ENCODE measurements around the gene FAM53C. TPM values are rescaled to one million over a fixed set of nuclear protein-coding genes. Genes with fewer than 3 reads are reported as not detected.

FAM53C gene
- total and polyA plus RNA-seq, 10 of the 15 experiments (the other 5 are each of a cell fraction or from before 2014, with no cell fraction given): 8.0 to 31.3 (median 24.0) TPM

DNA sequence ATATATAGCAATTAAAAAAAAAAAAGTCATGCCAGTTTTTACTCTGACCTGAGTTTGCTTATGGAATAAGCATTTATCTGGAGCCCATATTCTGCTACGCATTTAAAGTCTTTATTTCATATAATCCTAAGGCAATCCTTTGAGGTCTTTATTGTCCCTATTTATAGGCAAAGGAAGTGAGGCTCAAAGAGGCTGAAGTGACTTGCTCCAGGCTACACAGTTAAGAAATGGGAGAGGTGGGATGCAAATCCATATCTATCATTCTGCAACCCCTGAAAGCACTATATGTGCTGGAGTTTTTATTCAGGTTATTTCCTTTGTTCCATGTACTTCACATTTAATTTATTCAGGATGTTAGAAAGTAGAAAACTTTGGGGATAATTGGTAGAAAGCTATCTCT, 26.5 kb downstream of the FAM53C start:
- Histone ChIP-seq H3K4me1 (ENCODE audit: control insufficient read depth, insufficient read depth, low read length) (peaks cover 7% of the 10 kb centered on the region), H3K79me2 (ENCODE audit: control insufficient read depth, insufficient read depth, low read length) (peaks cover 73% of the 10 kb centered on the region), H3K4me2 (ENCODE audit: control insufficient read depth, insufficient read depth) (no peak overlapping the region), H3K9me3 (replicated peaks; ENCODE audit: control insufficient read depth, insufficient read depth, low read length) (no peaks in the 10 kb centered on the region), H3K27ac (ENCODE audit: control insufficient read depth, insufficient read depth) (no peak overlapping the region), H2AFZ (ENCODE audit: control insufficient read depth, low read depth, low read length) (no peak overlapping the region), H4K20me1 (ENCODE audit: control insufficient read depth, insufficient read depth) (no peaks in the 10 kb centered on the region), H3K4me3 (no peak overlapping the region), H3K36me3 (ENCODE audit: control insufficient read depth in 2 of 2, insufficient read depth in 2 of 2, low read length in 1 of 2) (0 out of 4 replicates have a peak, but pooled peaks cover 0 to 3% of the 10 kb centered on the region in 2 experiments), H3K9ac (ENCODE audit: control insufficient read depth, insufficient read depth, low read length) (no peak overlapping the region), H3K27me3 (replicated peaks in 1 of 2; ENCODE audit: control insufficient read depth in 2 of 2, insufficient read depth in 2 of 2, low read length in 1 of 2) (no peaks in the 10 kb centered on the region)
- RAD21 ChIA-PET (ENCODE audit: unreplicated experiment): no interaction called here
- POLR2A ChIA-PET: no interaction called here
- FAIRE-seq (no peak), ATAC-seq (no peak), DNase-seq (ENCODE audit: low read depth, low spot score) (no peak)
- intact Hi-C loops (cut with micrococcal nuclease; ENCODE audit: unreplicated experiment): no loop called here
- in situ Hi-C loops (cut with MboI): no loop called here
- CTCF ChIA-PET: no interaction called here
- SMC1A ChIA-PET (ENCODE audit: uncharacterized antibody, unreplicated experiment): no interaction called here
- TF ChIP-seq NR2C1 (IDR thresholded peaks at IDR 0.05): no peak
- no peak for TF ChIP-seq CUX1 (IDR thresholded peaks at IDR 0.05; ENCODE audit: insufficient replicate concordance, low read depth, low read length)
- no peak for TF ChIP-seq EZH2 (IDR thresholded peaks at IDR 0.05; ENCODE audit: borderline replicate concordance, control insufficient read depth, low read depth, low read length)
- no peak for TF ChIP-seq ZNF24 (IDR thresholded peaks at IDR 0.05)
- no peak for TF ChIP-seq YBX1 (IDR thresholded peaks at IDR 0.05)
- TF ChIP-seq ATF7 (IDR thresholded peaks at IDR 0.05; ENCODE audit: low read depth): no peak
- no peak for TF ChIP-seq SIN3A (IDR thresholded peaks at IDR 0.05; ENCODE audit: low read depth, low read length)
- TF ChIP-seq, protein P1, sequence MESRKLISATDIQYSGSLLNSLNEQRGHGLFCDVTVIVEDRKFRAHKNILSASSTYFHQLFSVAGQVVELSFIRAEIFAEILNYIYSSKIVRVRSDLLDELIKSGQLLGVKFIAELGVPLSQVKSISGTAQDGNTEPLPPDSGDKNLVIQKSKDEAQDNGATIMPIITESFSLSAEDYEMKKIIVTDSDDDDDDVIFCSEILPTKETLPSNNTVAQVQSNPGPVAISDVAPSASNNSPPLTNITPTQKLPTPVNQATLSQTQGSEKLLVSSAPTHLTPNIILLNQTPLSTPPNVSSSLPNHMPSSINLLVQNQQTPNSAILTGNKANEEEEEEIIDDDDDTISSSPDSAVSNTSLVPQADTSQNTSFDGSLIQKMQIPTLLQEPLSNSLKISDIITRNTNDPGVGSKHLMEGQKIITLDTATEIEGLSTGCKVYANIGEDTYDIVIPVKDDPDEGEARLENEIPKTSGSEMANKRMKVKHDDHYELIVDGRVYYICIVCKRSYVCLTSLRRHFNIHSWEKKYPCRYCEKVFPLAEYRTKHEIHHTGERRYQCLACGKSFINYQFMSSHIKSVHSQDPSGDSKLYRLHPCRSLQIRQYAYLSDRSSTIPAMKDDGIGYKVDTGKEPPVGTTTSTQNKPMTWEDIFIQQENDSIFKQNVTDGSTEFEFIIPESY (IDR thresholded peaks at IDR 0.05): no peak
- TF ChIP-seq, protein P2, sequence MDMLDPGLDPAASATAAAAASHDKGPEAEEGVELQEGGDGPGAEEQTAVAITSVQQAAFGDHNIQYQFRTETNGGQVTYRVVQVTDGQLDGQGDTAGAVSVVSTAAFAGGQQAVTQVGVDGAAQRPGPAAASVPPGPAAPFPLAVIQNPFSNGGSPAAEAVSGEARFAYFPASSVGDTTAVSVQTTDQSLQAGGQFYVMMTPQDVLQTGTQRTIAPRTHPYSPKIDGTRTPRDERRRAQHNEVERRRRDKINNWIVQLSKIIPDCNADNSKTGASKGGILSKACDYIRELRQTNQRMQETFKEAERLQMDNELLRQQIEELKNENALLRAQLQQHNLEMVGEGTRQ (IDR thresholded peaks at IDR 0.05; ENCODE audit: borderline replicate concordance, low read depth, low read length): no peak
- no peak for TF ChIP-seq NFYB (IDR thresholded peaks at IDR 0.05; ENCODE audit: insufficient read depth, low read depth, low read length)
- TF ChIP-seq BACH1 (IDR thresholded peaks at IDR 0.05; ENCODE audit: borderline replicate concordance): no peak
- no peak for TF ChIP-seq CHD4 (IDR thresholded peaks at IDR 0.05)
- WGBS (ENCODE audit: insufficient coverage, insufficient replicate concordance, low lambda C conversion rate, missing lambda C conversion rate): 95% methylated on average over 1 of the region's 1 CpG
- no TSS peak for BruUV-seq (replicated peaks)

All from GM12878 (cell line).